Measurements from ENCODE around the gene CD38. TPM values are rescaled to one million over a fixed set of nuclear protein-coding genes. Genes with fewer than 3 reads are reported as not detected.
A peak's percentile ranks its signal among the peaks of the same experiment; 100 is the strongest.
"Not testable (repeated sequence)": the region's sequence is repeated elsewhere in the genome, so short reads cannot be mapped to it uniquely, and the experiment has no call there.

The CD38 gene
- not detected in 3 replicates for total RNA-seq
- long read RNA-seq, result 0 reads

DNA sequence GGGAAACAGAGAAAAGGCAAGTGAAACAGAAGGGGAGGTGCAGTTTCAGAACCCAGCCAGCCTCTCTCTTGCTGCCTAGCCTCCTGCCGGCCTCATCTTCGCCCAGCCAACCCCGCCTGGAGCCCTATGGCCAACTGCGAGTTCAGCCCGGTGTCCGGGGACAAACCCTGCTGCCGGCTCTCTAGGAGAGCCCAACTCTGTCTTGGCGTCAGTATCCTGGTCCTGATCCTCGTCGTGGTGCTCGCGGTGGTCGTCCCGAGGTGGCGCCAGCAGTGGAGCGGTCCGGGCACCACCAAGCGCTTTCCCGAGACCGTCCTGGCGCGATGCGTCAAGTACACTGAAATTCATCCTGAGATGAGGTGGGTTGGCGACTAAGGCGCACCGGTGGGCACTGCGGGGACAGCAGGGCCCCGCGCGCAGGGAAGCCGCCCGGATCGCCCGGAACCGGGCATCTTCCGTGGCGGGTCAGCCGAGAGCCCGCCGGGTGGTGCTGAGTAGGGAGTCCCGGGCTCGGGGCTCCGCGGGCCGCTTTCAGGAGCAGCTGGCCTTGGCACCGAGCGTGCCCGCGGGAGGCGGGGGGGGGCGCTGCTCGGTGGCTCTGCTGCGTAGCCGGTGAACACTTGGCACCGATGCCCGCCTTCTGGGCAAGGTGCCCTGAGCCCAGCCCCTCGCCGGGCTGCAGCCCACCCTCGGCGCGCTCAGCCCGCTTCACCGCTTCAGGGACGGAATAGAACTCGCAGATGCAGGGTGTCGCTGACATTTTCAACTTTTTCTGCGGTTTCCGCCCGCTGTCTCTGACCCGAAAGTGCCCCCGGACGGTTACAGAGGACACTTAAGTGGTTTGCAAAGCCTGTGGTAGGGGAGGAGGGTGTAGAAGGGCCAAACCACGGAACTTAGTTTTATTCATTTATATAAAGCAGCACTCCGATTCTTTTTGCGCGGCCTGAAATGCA is at the start of gene CD38:
CD38 (plus strand) TSS at position 40 of the 953 bp plus-strand sequence; CDS start at position 127, 87 bp downstream.
- Mint-ChIP-seq H3K27me3 (ENCODE audit: low read depth) (peaks cover 41% of the 10 kb centered on the region), H3K27ac (ENCODE audit: unreplicated experiment) (no peak within 1 kb of the TSS)
- no peak for DNase-seq (ENCODE audit: low spot score)

DNA sequence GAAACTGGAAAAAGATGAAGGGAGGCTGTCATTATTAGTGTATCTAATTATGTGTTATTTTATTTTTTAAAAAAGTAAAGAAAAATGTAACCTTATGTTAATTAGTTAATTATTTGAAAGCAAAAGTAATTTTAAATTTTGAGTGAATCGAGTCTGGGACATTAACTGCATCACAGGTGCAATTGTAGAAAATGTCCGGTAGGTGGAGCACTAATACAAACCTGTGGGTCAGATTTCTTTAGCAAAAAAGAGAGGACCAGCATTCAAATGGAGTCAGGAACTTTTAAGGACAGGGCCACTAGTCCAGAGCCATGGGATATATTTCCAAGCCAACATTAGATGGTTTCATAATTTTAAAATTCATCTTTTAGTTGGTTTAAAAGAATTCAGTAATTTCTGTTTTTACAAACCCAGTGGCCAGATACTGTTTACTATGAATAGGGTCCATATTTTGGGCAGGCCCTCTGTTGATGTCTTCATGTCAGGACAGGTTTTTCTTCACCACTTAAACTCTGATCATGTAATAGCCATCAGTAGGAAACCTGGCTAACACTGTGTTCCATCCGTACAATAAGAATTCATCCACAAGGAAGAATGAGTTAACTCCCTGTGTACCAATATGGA is 48.1 kb upstream of the CD38 start:
- no peaks in the 10 kb centered on the region for H3K9me3 Mint-ChIP-seq (ENCODE audit: low read depth)
- H3K4me1 Mint-ChIP-seq (ENCODE audit: low read depth), result peaks cover 17% of the 10 kb centered on the region
- H3K27me3 Mint-ChIP-seq (ENCODE audit: low read depth), result no peaks in the 10 kb centered on the region
- TF ChIP-seq, protein P1, sequence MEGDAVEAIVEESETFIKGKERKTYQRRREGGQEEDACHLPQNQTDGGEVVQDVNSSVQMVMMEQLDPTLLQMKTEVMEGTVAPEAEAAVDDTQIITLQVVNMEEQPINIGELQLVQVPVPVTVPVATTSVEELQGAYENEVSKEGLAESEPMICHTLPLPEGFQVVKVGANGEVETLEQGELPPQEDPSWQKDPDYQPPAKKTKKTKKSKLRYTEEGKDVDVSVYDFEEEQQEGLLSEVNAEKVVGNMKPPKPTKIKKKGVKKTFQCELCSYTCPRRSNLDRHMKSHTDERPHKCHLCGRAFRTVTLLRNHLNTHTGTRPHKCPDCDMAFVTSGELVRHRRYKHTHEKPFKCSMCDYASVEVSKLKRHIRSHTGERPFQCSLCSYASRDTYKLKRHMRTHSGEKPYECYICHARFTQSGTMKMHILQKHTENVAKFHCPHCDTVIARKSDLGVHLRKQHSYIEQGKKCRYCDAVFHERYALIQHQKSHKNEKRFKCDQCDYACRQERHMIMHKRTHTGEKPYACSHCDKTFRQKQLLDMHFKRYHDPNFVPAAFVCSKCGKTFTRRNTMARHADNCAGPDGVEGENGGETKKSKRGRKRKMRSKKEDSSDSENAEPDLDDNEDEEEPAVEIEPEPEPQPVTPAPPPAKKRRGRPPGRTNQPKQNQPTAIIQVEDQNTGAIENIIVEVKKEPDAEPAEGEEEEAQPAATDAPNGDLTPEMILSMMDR (IDR thresholded peaks at IDR 0.05), result peak; percentile 94
- no peak for DNase-seq (ENCODE audit: low spot score)
- H3K4me3 Mint-ChIP-seq (ENCODE audit: unreplicated experiment), result no peak overlapping the region
- H3K27ac Mint-ChIP-seq (ENCODE audit: unreplicated experiment), result no peak overlapping the region
- no peaks in the 10 kb centered on the region for H3K36me3 Mint-ChIP-seq (ENCODE audit: low read depth)

More for the DNA sequence above, at the start of gene CD38:
- H3K4me3 Mint-ChIP-seq (ENCODE audit: unreplicated experiment), result peak within 1 kb of the TSS; percentile 72
- no peaks in the 10 kb centered on the region for H3K9me3 Mint-ChIP-seq (ENCODE audit: low read depth)
- TF ChIP-seq, protein P1 (IDR thresholded peaks at IDR 0.05), result no peak
- H3K4me1 Mint-ChIP-seq (ENCODE audit: low read depth), result peaks cover 13% of the 10 kb centered on the region
- no peaks in the 10 kb centered on the region for H3K36me3 Mint-ChIP-seq (ENCODE audit: low read depth)

DNA sequence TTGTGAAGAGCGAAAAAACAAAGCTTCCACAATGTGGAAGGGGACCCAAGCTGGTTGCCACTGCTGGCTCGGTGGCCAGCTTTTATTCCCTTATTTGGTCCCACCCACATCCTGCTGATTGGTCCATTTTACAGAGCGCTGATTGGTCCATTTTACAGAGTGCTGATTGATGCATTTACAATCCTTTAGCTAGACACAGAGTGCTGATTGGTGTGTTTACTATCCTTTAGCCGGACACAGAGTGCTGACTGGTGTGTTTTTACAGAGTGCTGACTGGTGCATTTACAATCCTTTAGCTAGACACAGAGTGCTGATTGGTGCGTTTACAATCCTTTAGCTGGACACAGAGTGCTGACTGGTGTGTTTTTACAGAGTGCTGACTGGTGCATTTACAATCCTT is 45.1 kb upstream of the CD38 start:
- DNase-seq (ENCODE audit: low spot score); H3K9me3 Mint-ChIP-seq (ENCODE audit: low read depth); H3K27ac Mint-ChIP-seq (ENCODE audit: unreplicated experiment); H3K36me3 Mint-ChIP-seq (ENCODE audit: low read depth); H3K27me3 Mint-ChIP-seq (ENCODE audit: low read depth); H3K4me1 Mint-ChIP-seq (ENCODE audit: low read depth); H3K4me3 Mint-ChIP-seq (ENCODE audit: unreplicated experiment): not testable (repeated sequence)

DNA sequence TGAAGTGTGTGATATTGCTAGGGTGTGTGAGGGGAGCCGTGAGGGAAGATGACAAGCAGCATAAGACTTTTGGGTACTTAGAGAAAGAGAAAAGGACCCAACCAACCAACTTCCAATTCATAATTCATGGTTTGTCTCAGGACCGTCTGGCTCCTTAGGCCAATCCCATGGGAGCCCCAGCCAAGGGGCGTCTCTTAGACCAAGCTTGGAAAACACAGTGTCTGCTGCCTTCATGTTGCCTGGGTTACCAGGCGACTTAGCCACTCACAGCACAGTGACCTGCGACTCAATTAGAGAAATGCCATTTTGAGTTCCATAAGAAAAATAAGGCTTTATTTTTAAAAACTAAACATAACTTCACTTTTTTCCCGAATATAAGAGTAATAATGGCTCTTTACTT is 42.6 kb upstream of the CD38 start:
- H3K27ac Mint-ChIP-seq (ENCODE audit: unreplicated experiment), result no peak overlapping the region
- no peaks in the 10 kb centered on the region for H3K27me3 Mint-ChIP-seq (ENCODE audit: low read depth)
- TF ChIP-seq, protein P1 (IDR thresholded peaks at IDR 0.05), result no peak
- no peak overlapping the region for H3K4me3 Mint-ChIP-seq (ENCODE audit: unreplicated experiment)
- no peaks in the 10 kb centered on the region for H3K36me3 Mint-ChIP-seq (ENCODE audit: low read depth)
- no peak for DNase-seq (ENCODE audit: low spot score)
- peaks cover 8% of the 10 kb centered on the region for H3K4me1 Mint-ChIP-seq (ENCODE audit: low read depth)
- H3K9me3 Mint-ChIP-seq (ENCODE audit: low read depth), result no peaks in the 10 kb centered on the region

DNA sequence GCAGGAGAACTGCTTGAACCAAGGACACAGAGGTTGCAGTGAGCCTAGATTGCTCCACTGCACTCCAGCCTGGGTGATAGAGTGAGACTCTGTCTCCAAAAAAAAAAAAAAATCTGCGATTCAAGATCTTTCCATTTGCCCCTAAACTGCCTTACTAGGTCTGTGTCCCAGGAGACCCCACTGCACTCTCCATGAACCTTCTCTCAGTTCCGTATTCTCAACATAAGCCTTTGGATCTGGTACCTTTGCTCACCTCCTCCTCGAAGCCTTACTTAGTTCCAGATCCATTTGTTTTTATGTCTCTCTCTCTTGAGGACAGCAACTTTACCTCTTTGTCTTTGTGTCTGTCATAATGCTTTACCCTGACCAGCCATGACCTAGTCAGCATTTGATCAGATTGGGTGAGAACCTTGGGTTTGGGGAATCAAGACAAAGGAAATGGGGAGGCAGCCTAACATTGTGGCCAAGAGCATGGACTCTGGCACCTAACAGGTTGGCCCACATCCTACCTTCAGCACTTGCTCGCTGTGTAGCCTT is 41.5 kb upstream of the CD38 start:
- Mint-ChIP-seq H3K4me3 (ENCODE audit: unreplicated experiment) (no peak overlapping the region), H3K9me3 (ENCODE audit: low read depth) (peaks cover 6% of the 10 kb centered on the region), H3K27me3 (ENCODE audit: low read depth) (no peaks in the 10 kb centered on the region), H3K36me3 (ENCODE audit: low read depth) (peaks cover 3% of the 10 kb centered on the region), H3K4me1 (ENCODE audit: low read depth) (peaks cover 8% of the 10 kb centered on the region), H3K27ac (ENCODE audit: unreplicated experiment) (no peak overlapping the region)
- TF ChIP-seq, protein P1 (IDR thresholded peaks at IDR 0.05), result no peak
- no peak for DNase-seq (ENCODE audit: low spot score)
